GM20000 (cell line): ENCODE results near the gene STXBP6.

ENCODE experiments used
- DNase-seq: peaks from one replicate; pipeline ENCODE4 v3.0.0; 2012; ENCODE audit warnings: low spot score
- TF ChIP-seq, protein P1 (sequence below): IDR thresholded peaks from 2 replicates; pipeline ENCODE4 v1.5.1; 2012; ENCODE audit warnings: mild to moderate bottlenecking, control low read depth; ENCODE audit errors: extremely low read depth, missing control alignments

The STXBP6 gene

DNA sequence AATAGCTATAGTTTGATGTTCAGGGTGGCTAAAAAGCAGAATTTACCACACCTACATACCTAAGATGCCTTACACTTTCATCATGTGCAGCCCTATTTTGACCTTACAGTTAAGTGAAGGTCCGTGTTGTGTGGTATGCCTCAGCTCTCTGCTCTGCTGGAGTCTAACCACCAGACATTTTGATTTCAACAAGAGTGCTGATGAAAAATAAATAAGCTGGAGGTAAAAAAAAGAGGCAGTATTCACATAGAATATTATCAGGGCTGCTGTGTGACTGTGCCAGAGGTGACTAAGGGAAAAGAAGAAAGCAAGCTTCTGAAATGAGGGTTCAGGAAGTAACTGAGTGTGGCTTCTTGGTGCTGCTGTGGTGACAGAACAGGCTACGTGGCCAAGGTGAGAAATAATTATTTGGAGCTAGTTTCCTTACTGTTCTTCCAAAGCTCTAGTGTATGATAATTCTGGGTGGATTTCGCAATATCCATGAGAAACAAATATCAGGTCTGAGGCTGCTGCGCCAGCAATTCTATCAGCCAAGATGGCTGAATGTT lies 188.8 kb downstream of the STXBP6 start:
- no peak for DNase-seq
- TF ChIP-seq, protein P1, sequence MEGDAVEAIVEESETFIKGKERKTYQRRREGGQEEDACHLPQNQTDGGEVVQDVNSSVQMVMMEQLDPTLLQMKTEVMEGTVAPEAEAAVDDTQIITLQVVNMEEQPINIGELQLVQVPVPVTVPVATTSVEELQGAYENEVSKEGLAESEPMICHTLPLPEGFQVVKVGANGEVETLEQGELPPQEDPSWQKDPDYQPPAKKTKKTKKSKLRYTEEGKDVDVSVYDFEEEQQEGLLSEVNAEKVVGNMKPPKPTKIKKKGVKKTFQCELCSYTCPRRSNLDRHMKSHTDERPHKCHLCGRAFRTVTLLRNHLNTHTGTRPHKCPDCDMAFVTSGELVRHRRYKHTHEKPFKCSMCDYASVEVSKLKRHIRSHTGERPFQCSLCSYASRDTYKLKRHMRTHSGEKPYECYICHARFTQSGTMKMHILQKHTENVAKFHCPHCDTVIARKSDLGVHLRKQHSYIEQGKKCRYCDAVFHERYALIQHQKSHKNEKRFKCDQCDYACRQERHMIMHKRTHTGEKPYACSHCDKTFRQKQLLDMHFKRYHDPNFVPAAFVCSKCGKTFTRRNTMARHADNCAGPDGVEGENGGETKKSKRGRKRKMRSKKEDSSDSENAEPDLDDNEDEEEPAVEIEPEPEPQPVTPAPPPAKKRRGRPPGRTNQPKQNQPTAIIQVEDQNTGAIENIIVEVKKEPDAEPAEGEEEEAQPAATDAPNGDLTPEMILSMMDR, result no peak

- TF ChIP-seq, protein P1, result no peak
- DNase-seq, result no peak
These were observed 190.4 kb downstream of the STXBP6 start for GRCh38 chr14:24859559-24859958.

DNA sequence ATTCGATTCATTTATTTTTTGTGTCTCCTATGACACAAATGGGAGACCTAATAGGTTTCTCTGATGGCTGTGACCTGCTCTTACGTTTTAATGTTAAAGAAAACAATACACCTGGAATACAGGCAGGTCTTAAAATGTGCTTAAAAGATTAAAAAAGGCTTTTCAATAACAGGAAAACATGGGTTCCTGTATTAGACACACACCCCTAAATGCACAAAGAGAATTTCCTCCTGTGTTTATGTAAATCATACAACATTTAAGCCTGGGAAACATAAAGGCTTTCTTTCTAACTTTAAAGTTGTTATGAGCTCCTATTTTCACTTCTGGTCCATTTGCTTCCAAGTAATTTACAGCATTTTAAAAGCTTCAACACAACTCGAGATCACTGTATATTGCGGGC lies 191.3 kb downstream of the STXBP6 start:
- TF ChIP-seq, protein P1, result no peak
- no peak for DNase-seq

- no peak for DNase-seq
- TF ChIP-seq, protein P1, result no peak
These were observed 191.9 kb downstream of the STXBP6 start for GRCh38 chr14:24858052-24858451.

DNA sequence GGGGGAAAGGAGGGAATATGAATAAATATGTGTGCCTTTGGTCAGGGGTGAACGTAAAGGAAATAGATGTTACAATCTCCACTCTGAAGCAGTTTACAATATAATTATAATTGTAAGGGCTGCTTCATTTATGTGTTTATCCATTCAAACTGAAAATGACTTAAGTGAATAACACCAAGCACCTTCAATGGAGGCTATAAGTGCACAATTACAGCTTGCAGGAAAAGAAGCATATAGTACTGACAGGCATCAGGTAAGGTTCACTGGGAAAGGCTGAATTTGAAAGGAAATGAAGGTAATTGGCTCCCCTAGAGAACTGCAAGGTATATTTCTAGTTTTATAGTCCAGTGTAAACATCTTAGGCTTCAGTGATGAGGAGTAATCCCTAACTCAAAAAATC lies 192.7 kb downstream of the STXBP6 start:
- TF ChIP-seq, protein P1, result no peak
- DNase-seq, result no peak

- TF ChIP-seq, protein P1, result no peak
These were observed 196.5 kb downstream of the STXBP6 start for GRCh38 chr14:24853446-24853845.

GRCh38 chr14:24852312-24853060 lies 197.5 kb downstream of the STXBP6 start:
- no peak for DNase-seq

More at GRCh38 chr14:24853446-24853845, 196.5 kb downstream of the STXBP6 start:
- DNase-seq, result no peak

More at GRCh38 chr14:24852312-24853060, 197.5 kb downstream of the STXBP6 start:
- TF ChIP-seq, protein P1, result no peak
